Left lung (tissue), 10 donors: ENCODE results near the gene FOXP2. TPM values are rescaled to one million over a fixed set of nuclear protein-coding genes. Genes with fewer than 3 reads are reported as not detected.
"Not testable (repeated sequence)": the region's sequence is repeated elsewhere in the genome, so short reads cannot be mapped to it uniquely, and the experiment has no call there.

Experiments used
- ATAC-seq: fragments of 200-7000 bp; cut with Tn5 transposase; one replicate; pipeline ENCODE4 v1.9.1; 2020; ENCODE audit warnings: moderate library complexity
- DNase-seq, 4 donors: peaks; one replicate each; pipeline ENCODE4 v3.0.0-alpha.2; 2013 to 2020
- H3K27ac ChIP-seq, 2 donors: fragments of 200-600 bp; sonication (generic) in 1 of 2; one replicate each; pipeline versions ENCODE4 v1.5.0 to v1.8.0; 2020 to 2021
- H3K27me3 ChIP-seq, 2 donors: fragments of 200-600 bp; sonication (generic) in 1 of 2; one replicate each; pipeline versions ENCODE4 v1.5.0 to v1.8.0; 2020 to 2021
- H3K36me3 ChIP-seq, 2 donors: fragments of 200-600 bp; sonication (generic) in 1 of 2; one replicate each; pipeline versions ENCODE4 v1.5.0 to v1.8.0; 2020 to 2021
- H3K4me1 ChIP-seq, 2 donors: fragments of 200-600 bp; one replicate each; pipeline ENCODE4 v1.8.0; 2021
- H3K4me3 ChIP-seq, 2 donors: fragments of 200-600 bp; sonication (generic) in 1 of 2; one replicate each; pipeline versions ENCODE4 v1.5.0 to v1.8.0; 2020 to 2021; ENCODE audit warnings: mild to moderate bottlenecking in 1 of 2
- H3K9me3 ChIP-seq, 2 donors: fragments of 200-600 bp; sonication (generic) in 1 of 2; one replicate each; pipeline versions ENCODE4 v1.5.0 to v1.8.0; 2020 to 2021
- intact Hi-C, 2 donors: fragments of 100-400 bp; cut with DNase I; formaldehyde crosslinking; loops; one replicate each; pipeline versions ENCODE4 v1.11.2 to v1.14.2; 2022
- polyA plus RNA-seq, 6 donors: library from polyadenylated mRNA; unstranded; fragments of 120-200 nt; gene quantifications; one replicate each; pipeline ENCODE4 v1.2.1, GENCODE V29; 2013; ENCODE audit not compliant: insufficient read length in 6 of 6
- total RNA-seq, 2 donors: library from RNA; stranded (reverse); fragmentation: NEBNext Ultra II Directional; extraction: Animal tissue kit (Norgen Biotek cat#: 25700); gene quantifications; one replicate each; pipeline ENCODE4 v1.2.1, GENCODE V29; 2021
- TF ChIP-seq, protein P1 (sequence below), 2 donors: fragments of 200-600 bp; sonication (generic) in 1 of 2; IDR thresholded peaks; one replicate each; pipeline versions ENCODE4 v1.5.0 to v1.8.0; 2021; ENCODE audit warnings: antibody characterized with exemption in 2 of 2
- donor health status: DM: no; HTN: yes; CAD: no.
- donor health status: DM: no; HTN: no; CAD: no.

The FOXP2 gene
- total and polyA plus RNA-seq, 8 donors = 5.9 to 86.8 (median 50.3) TPM

GRCh38 chr7:114533131-114533530 is 118.5 kb downstream of the FOXP2 start:
- no peaks in the 10 kb centered on the region for H3K36me3 ChIP-seq
- H3K9me3 ChIP-seq = no peaks in the 10 kb centered on the region
- no peak overlapping the region for H3K4me3 ChIP-seq
- no peak overlapping the region for H3K27ac ChIP-seq
- no peaks in the 10 kb centered on the region for H3K4me1 ChIP-seq
- ATAC-seq (no peak), DNase-seq (peak in 2 of 4 donors; percentile 31 to 32)
- no peaks in the 10 kb centered on the region for H3K27me3 ChIP-seq
- TF ChIP-seq, protein P1, sequence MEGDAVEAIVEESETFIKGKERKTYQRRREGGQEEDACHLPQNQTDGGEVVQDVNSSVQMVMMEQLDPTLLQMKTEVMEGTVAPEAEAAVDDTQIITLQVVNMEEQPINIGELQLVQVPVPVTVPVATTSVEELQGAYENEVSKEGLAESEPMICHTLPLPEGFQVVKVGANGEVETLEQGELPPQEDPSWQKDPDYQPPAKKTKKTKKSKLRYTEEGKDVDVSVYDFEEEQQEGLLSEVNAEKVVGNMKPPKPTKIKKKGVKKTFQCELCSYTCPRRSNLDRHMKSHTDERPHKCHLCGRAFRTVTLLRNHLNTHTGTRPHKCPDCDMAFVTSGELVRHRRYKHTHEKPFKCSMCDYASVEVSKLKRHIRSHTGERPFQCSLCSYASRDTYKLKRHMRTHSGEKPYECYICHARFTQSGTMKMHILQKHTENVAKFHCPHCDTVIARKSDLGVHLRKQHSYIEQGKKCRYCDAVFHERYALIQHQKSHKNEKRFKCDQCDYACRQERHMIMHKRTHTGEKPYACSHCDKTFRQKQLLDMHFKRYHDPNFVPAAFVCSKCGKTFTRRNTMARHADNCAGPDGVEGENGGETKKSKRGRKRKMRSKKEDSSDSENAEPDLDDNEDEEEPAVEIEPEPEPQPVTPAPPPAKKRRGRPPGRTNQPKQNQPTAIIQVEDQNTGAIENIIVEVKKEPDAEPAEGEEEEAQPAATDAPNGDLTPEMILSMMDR (IDR thresholded peaks at IDR 0.05) = no peak
- intact Hi-C loops = no loop called here

DNA sequence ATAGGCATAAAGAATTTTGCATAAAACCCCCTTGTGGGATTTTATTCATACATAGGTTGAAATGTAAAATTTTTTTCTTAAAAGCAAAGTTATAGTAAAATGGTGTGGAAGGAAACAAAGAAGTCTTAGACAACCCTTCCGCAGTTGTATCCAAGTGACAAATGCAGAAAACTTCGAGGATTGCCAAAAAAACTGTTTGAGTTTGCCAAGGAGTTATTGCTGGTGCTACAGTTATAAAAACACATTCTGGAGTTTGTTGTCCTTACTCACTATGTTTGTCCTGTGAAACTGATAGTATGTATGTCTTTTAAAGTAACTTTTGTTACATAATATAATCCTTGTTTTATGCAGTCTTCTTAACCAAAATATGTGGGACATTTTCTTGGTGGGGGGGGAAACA is 120.3 kb downstream of the FOXP2 start:
- ATAC-seq = no peak
- H3K27ac ChIP-seq = no peak overlapping the region
- intact Hi-C loops = no loop called here

GRCh38 chr7:114539575-114539974 is 125.0 kb downstream of the FOXP2 start:
- no peaks in the 10 kb centered on the region for H3K27me3 ChIP-seq
- H3K36me3 ChIP-seq = no peaks in the 10 kb centered on the region
- no peaks in the 10 kb centered on the region for H3K9me3 ChIP-seq
- H3K4me1 ChIP-seq = no peaks in the 10 kb centered on the region
- TF ChIP-seq, protein P1 (IDR thresholded peaks at IDR 0.05) = peak in 1 of 2 donors; percentile 19
- intact Hi-C loops = no loop called here
- H3K4me3 ChIP-seq = no peak overlapping the region
- peak in 1 of 4 donors; percentile 52 for DNase-seq
- ATAC-seq = peak; percentile 37
- no peak overlapping the region for H3K27ac ChIP-seq

More for the DNA sequence above, 120.3 kb downstream of the FOXP2 start:
- TF ChIP-seq, protein P1 (IDR thresholded peaks at IDR 0.05) = no peak
- Histone ChIP-seq H3K4me3 (no peak overlapping the region), H3K36me3 (no peaks in the 10 kb centered on the region), H3K9me3 (no peaks in the 10 kb centered on the region), H3K4me1 (no peaks in the 10 kb centered on the region), H3K27me3 (no peaks in the 10 kb centered on the region)
- DNase-seq = no peak

DNA sequence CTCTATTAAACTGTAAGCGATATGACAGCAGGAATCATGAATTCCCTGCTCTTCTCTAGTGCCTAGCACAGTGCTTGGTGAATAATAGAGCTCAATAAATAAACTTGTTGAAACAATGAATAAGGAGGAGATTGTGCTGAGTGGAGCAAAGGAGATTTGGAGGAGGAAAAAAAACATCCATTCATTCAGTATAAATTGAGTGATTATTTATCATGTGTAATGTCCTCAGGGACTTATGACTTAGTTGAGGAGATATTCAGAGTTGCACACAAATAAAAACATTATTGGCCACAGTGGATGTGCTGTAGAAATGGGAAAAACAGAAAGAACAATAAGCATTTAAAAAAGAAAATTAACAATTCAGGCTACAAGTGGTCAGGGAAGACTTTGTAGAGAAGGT is 125.7 kb downstream of the FOXP2 start:
- no peaks in the 10 kb centered on the region for H3K27me3 ChIP-seq
- no peaks in the 10 kb centered on the region for H3K36me3 ChIP-seq
- TF ChIP-seq, protein P1 (IDR thresholded peaks at IDR 0.05) = no peak
- DNase-seq (no peak), ATAC-seq (no peak)
- intact Hi-C loops = no loop called here
- no peaks in the 10 kb centered on the region for H3K4me1 ChIP-seq
- no peak overlapping the region for H3K4me3 ChIP-seq
- H3K9me3 ChIP-seq = no peaks in the 10 kb centered on the region
- H3K27ac ChIP-seq = no peak overlapping the region

GRCh38 chr7:114547346-114547745 is 132.7 kb downstream of the FOXP2 start:
- DNase-seq = peak in 1 of 4 donors; percentile 55
- H3K27me3 ChIP-seq, H3K36me3 ChIP-seq, intact Hi-C loops, H3K27ac ChIP-seq, H3K4me1 ChIP-seq, H3K4me3 ChIP-seq, H3K9me3 ChIP-seq, ATAC-seq: not testable (repeated sequence)
